K562 (cell line): ENCODE measurements around the gene AP3S2. TPM values are rescaled to one million over a fixed set of nuclear protein-coding genes. Genes with fewer than 3 reads are reported as not detected.

Experiments
- ATAC-seq: fragments of 200-7000 bp; cut with Tn5 transposase; 3 replicates; pipeline ENCODE4 v1.9.1; 2020; ENCODE audit warnings: moderate library complexity
- BruUV-seq: library from RNA; stranded (reverse); fragments of 400-500 nt; replicated peaks from 2 replicates; lab custom pipeline; 2021; lab: Mats Ljungman, UMichigan
- CTCF ChIA-PET: fragments of 300-600 bp; formaldehyde crosslinking; extraction: SDS; loops from one replicate; lab custom pipeline; 2021; ENCODE audit warnings: low intra/inter-chr PET ratio; lab: Yijun Ruan, JAX
- POLR2A ChIA-PET: fragments of 300-600, 350-650 bp; sonication (Branson Sonifier 250); formaldehyde crosslinking; extraction: SDS; loops from one replicate; lab custom pipeline; 2021; ENCODE audit warnings: antibody characterized with exemption, inconsistent platforms; lab: Yijun Ruan, JAX
- DNase-seq, 4 experiments: peaks; one replicate each; pipeline versions ENCODE4 v3.0.0 to v3.0.0-alpha.2; 2011 to 2018; ENCODE audit warnings: low spot score in 3 of 4, mixed read lengths in 3 of 4; ENCODE audit errors: extremely low read depth in 1 of 4
- FAIRE-seq: peaks from 2 replicates; lab custom pipeline; 2011; peaks lifted over from hg19 to GRCh38; lab: Jason Lieb, UNC
- H2AFZ ChIP-seq: 2 replicates; pipeline ENCODE4 v1.6.0; 2011; ENCODE audit warnings: low read depth, low read length, control low read depth, inconsistent platforms
- H3K27ac ChIP-seq: fragments of 200-600 bp; 3 replicates; pipeline ENCODE4 v1.8.0; 2011; ENCODE audit warnings: low read depth, mild to moderate bottlenecking, control low read depth, inconsistent platforms, low read length, moderate library complexity, mixed read lengths; ENCODE audit errors: extremely low read depth
- H3K27me3 ChIP-seq, 2 experiments: fragments of 300-600 bp in 1 of 2; 2 replicates in 1 of 2; 3 replicates in 1 of 2; pipeline versions ENCODE4 v1.6.0 to v1.8.0; 2011; ENCODE audit warnings: inconsistent platforms in 2 of 2, low read length in 2 of 2, mild to moderate bottlenecking in 1 of 2, mixed read lengths in 1 of 2, moderate library complexity in 1 of 2; ENCODE audit not compliant: control insufficient read depth in 2 of 2, insufficient read depth in 2 of 2
- H3K36me3 ChIP-seq: fragments of 300-600 bp; 3 replicates; pipeline ENCODE4 v1.8.0; 2011; ENCODE audit warnings: mild to moderate bottlenecking, low read length, inconsistent platforms; ENCODE audit not compliant: control insufficient read depth, insufficient read depth
- H3K4me1 ChIP-seq, 2 experiments: fragments of 200-600 bp in 1 of 2; replicated peaks in 1 of 2; 2 replicates in 1 of 2; 3 replicates in 1 of 2; pipeline versions ENCODE4 v1.5.1 to v1.8.0; 2011; ENCODE audit warnings: inconsistent platforms in 2 of 2, low read length in 2 of 2, mild to moderate bottlenecking in 1 of 2, mixed read lengths in 1 of 2, moderate library complexity in 1 of 2; ENCODE audit not compliant: control insufficient read depth in 2 of 2, insufficient read depth in 2 of 2
- H3K4me2 ChIP-seq: 2 replicates; pipeline ENCODE4 v1.6.1; 2011; ENCODE audit warnings: low read length, control low read depth, inconsistent platforms, mixed read lengths; ENCODE audit not compliant: insufficient read depth
- H3K4me3 ChIP-seq: fragments of 200-600 bp; sonication (generic), shearing (Covaris generic); 2 replicates; pipeline ENCODE4 v1.5.1; 2016; ENCODE audit warnings: control low read depth, inconsistent platforms
- H3K79me2 ChIP-seq: fragments of 200-600 bp; 3 replicates; pipeline ENCODE4 v1.8.0; 2011; ENCODE audit warnings: low read length, inconsistent platforms; ENCODE audit not compliant: control insufficient read depth, insufficient read depth
- H3K9ac ChIP-seq, 2 experiments: 2 replicates each; pipeline versions ENCODE4 v1.6.0 to v1.6.1; 2011; ENCODE audit warnings: low read depth in 2 of 2, low read length in 2 of 2, control low read depth in 1 of 2, inconsistent platforms in 1 of 2, mild to moderate bottlenecking in 1 of 2, mixed read lengths in 1 of 2; ENCODE audit not compliant: insufficient read depth in 1 of 2
- H3K9me1 ChIP-seq: one replicate; pipeline ENCODE4 v1.6.0; 2011; ENCODE audit warnings: inconsistent platforms, mild to moderate bottlenecking, low read length, moderate library complexity; ENCODE audit not compliant: control insufficient read depth, insufficient read depth
- H3K9me3 ChIP-seq: replicated peaks from 2 replicates; pipeline ENCODE4 v1.5.1; 2011; ENCODE audit warnings: low read depth, low read length, inconsistent platforms; ENCODE audit not compliant: control insufficient read depth, insufficient read depth
- H4K20me1 ChIP-seq: replicated peaks from 2 replicates; pipeline ENCODE4 v1.6.1; 2011; ENCODE audit warnings: low read length, inconsistent platforms, mixed read lengths; ENCODE audit not compliant: control insufficient read depth, insufficient read depth
- CHCHD3 ChIP-seq: fragments of 250-450 bp; sonication (Bioruptor Pico); IDR thresholded peaks from 2 replicates; pipeline ENCODE4 v2.1.2; 2022; ENCODE audit warnings: mild to moderate bottlenecking
- CREB3L1 ChIP-seq: fragments of 450-650 bp; IDR thresholded peaks from 2 replicates; pipeline ENCODE4 v1.6.1; 2014; ENCODE audit warnings: low read depth, mild to moderate bottlenecking, moderate library complexity, borderline replicate concordance
- E4F1 ChIP-seq: fragments of 250-450 bp; sonication (Bioruptor Pico); IDR thresholded peaks from 2 replicates; pipeline ENCODE4 v1.5.0; 2021; ENCODE audit warnings: mild to moderate bottlenecking, borderline replicate concordance
- FUS ChIP-seq: fragments of 200-400 bp; formaldehyde crosslinking; optimal IDR thresholded peaks from 2 replicates; pipeline ENCODE3; 2017; ENCODE audit warnings: low read depth, low read length
- HNRNPK ChIP-seq: fragments of 200-400 bp; formaldehyde crosslinking; IDR thresholded peaks from one replicate; pipeline ENCODE4 v1.6.1; 2018; ENCODE audit warnings: mild to moderate bottlenecking, low read depth, low read length; ENCODE audit not compliant: poor library complexity, severe bottlenecking
- MIER1 ChIP-seq: fragments of 450-650 bp; IDR thresholded peaks from 2 replicates; pipeline ENCODE4 v1.6.1; 2016; ENCODE audit warnings: antibody characterized with exemption, mild to moderate bottlenecking, low read depth
- MTA3 ChIP-seq: fragments of 450-650 bp; formaldehyde crosslinking; IDR thresholded peaks from 2 replicates; pipeline ENCODE4 v1.6.1; 2017; ENCODE audit warnings: mild to moderate bottlenecking, borderline replicate concordance
- PRDM10 ChIP-seq: fragments of 450-650 bp; IDR thresholded peaks from 2 replicates; pipeline ENCODE4 v1.6.1; 2018; ENCODE audit not compliant: partially characterized antibody
- RNF219 ChIP-seq: fragments of 250-450 bp; sonication (Bioruptor Pico); IDR thresholded peaks from 2 replicates; pipeline ENCODE4 v1.5.0; 2022; ENCODE audit warnings: mild to moderate bottlenecking
- ZNF507 ChIP-seq: conservative IDR thresholded peaks from 2 replicates; pipeline ENCODE4 v1.6.1; 2017; ENCODE audit warnings: missing genetic modification characterization, missing compliant biosample characterization
- WGBS: fragments of 100-300 bp; shearing (Covaris generic); methylation state at CpG from one replicate; pipeline ENCODE4 v1.1.6; 2016; ENCODE audit warnings: low coverage, mixed read lengths; ENCODE audit not compliant: insufficient coverage; ENCODE audit errors: missing lambda C conversion rate; 5-methylcytosine and 5-hydroxymethylcytosine counted together
- in situ Hi-C: fragments of 300-500 bp; cut with MboI; formaldehyde crosslinking; loops from 4 replicates; pipeline ENCODE4 v1.15.0; 2018; ENCODE audit warnings: inconsistent platforms, mixed read lengths
- intact Hi-C: fragments of 100-400 bp; cut with micrococcal nuclease; formaldehyde crosslinking; loops from 2 replicates; pipeline ENCODE4 v1.14.2; 2022
- polyA plus RNA-seq, 8 experiments: library from polyadenylated mRNA; depleted of rRNA in 4 of 8; stranded (reverse) in 5 of 8; unstranded in 3 of 8; fragments of >200 nt; fragmentation: Nextera tagmentation in 2 of 8; fragmentation: Illumina TruSeq in 1 of 8; extraction: Ambion mirVana in 2 of 8; extraction: Trizol in 1 of 8; gene quantifications; 2 replicates each; pipeline versions ENCODE4 v1.2.1 to v1.2.3, GENCODE V29; 2011 to 2014; ENCODE audit warnings: inconsistent platforms in 1 of 8, missing spikeins in 1 of 8
- total RNA-seq, 7 experiments: library from RNA; depleted of rRNA in 6 of 7; stranded (reverse); fragments of >200 nt in 6 of 7; fragmentation: Illumina TruSeq in 2 of 7; extraction: Trizol in 2 of 7; gene quantifications; 2 replicates each; pipeline versions ENCODE4 v1.2.1 to v1.2.3, GENCODE V29; 2011 to 2021; ENCODE audit warnings: low replicate concordance in 1 of 7
- TF ChIP-seq, protein P1 (sequence below): fragments of 450-650 bp; conservative IDR thresholded peaks from 2 replicates; pipeline ENCODE4 v1.6.1; 2016; ENCODE audit warnings: missing genetic modification characterization, low read depth, mild to moderate bottlenecking, missing compliant biosample characterization, moderate library complexity

AP3S2 gene
- total and polyA plus RNA-seq, 9 of the 15 experiments (the other 6 are each of a cell fraction or from before 2014, with no cell fraction given), result 16.4 to 54.1 (median 37.4) TPM

DNA sequence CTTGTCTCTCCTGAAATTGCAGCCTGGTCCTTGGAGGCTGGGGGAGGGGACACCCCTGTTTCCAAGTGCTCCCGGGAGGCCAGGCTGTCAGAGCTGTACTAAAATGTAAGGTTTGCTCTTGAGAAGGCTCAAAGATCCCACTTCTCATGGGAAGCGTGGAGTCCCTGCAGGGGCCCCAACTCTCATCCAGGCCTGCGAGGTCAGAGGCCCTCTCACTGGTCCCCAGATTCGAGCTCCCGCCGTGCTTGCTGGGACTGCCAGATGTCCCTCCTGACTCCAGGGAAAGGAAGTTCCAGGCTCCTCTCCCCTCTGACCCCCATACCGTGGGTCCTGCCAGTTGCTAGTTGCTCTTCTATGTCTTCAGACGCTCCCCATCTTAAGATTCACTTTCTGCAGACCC lies 64.6 kb downstream of the AP3S2 start:
- no peak for FAIRE-seq
- peaks cover 5 to 12% of the 10 kb centered on the region in 2 experiments; a peak in 4 of 5 replicates for H3K4me1 ChIP-seq
- no peaks in the 10 kb centered on the region for H4K20me1 ChIP-seq
- TF ChIP-seq, protein P1, sequence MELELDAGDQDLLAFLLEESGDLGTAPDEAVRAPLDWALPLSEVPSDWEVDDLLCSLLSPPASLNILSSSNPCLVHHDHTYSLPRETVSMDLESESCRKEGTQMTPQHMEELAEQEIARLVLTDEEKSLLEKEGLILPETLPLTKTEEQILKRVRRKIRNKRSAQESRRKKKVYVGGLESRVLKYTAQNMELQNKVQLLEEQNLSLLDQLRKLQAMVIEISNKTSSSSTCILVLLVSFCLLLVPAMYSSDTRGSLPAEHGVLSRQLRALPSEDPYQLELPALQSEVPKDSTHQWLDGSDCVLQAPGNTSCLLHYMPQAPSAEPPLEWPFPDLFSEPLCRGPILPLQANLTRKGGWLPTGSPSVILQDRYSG (tag), result no peak
- TF ChIP-seq ZNF507 (tag), result no peak
- TF ChIP-seq RNF219 (CRISPR knock-in tag), result no peak
- no peak for TF ChIP-seq MTA3
- TF ChIP-seq E4F1, result no peak
- TF ChIP-seq HNRNPK, result no peak
- no peak for TF ChIP-seq FUS
- no peak for TF ChIP-seq PRDM10
- TF ChIP-seq MIER1, result no peak
- no peak for TF ChIP-seq CREB3L1
- TF ChIP-seq CHCHD3 (CRISPR knock-in tag), result no peak

More for the DNA sequence above, 64.6 kb downstream of the AP3S2 start:
- Histone ChIP-seq H3K79me2 (no peaks in the 10 kb centered on the region), H2AFZ (no peak overlapping the region), H3K9me3 (no peaks in the 10 kb centered on the region), H3K27ac (no peak overlapping the region), H3K36me3 (peaks cover 21% of the 10 kb centered on the region; the same call in 1 of the 3 replicates), H3K9me1 (no peaks in the 10 kb centered on the region), H3K4me3 (no peak overlapping the region), H3K4me2 (no peak overlapping the region), H3K27me3 (no peaks in the 10 kb centered on the region), H3K9ac (no peak overlapping the region)
- BruUV-seq, result no TSS peak
- ChIA-PET CTCF (no interaction called here), POLR2A (interaction anchor here (0.5 to 0.8 kb wide), 2 partner anchors 167 to 1160 kb away, joined by 3 read pairs; no protein-coding TSS in a partner anchor)
- intact Hi-C loops, result no loop called here
- ATAC-seq, result no peak
- in situ Hi-C loops, result no loop called here
- DNase-seq, result no peak
- 56% methylated on average over 8 of the region's 8 CpGs for WGBS
